Smooth muscle cell of the brain vasculature (primary cell): ENCODE measurements around the gene WSB2.
"Not testable (repeated sequence)": the region's sequence is repeated elsewhere in the genome, so short reads cannot be mapped to it uniquely, and the experiment has no call there.

Source experiments
- DNase-seq: peaks from one replicate; pipeline ENCODE4 v3.0.0-alpha.2; 2012; ENCODE audit warnings: low read depth, low spot score

Gene WSB2

DNA sequence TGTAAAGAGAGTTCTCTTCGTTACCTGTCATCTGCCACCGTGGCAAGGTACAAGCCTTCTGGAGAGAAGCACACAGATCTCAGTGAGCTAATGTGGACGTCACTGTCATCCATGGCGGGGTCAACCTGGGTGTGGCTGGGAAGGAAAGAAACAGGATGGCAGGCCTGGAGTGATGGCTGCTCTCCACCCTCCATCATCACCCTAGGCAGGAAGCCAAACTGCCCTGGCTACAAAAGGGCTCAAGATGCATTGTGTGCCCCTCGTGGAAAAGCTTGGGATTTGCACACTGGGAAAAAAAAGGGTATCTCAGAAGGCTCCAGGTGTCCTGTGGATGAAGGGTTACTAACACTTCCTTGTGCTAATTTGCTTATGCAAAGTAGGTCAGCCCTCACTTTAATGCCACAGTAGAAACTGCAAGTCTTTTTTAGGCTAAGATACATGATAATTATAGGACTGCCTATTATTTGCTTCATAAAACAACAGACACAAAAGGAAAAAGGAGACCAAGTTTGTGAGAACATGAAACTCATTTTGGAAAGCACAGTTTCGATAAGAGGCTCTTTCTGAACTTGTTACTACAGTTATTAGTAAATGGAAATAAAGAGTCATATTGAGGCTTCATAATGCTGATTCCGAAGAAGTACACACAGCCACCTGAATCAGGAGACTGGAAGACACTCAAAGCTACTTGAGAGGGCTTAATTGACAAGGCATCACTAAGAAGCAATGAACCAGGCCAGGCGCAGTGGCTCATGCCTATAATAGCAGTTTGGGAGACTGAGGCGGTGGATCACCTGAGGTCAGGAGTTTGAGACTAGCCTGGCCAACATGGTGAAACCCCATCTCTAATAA, 25.6 kb downstream of the WSB2 start:
- DNase-seq, result no peak

DNA sequence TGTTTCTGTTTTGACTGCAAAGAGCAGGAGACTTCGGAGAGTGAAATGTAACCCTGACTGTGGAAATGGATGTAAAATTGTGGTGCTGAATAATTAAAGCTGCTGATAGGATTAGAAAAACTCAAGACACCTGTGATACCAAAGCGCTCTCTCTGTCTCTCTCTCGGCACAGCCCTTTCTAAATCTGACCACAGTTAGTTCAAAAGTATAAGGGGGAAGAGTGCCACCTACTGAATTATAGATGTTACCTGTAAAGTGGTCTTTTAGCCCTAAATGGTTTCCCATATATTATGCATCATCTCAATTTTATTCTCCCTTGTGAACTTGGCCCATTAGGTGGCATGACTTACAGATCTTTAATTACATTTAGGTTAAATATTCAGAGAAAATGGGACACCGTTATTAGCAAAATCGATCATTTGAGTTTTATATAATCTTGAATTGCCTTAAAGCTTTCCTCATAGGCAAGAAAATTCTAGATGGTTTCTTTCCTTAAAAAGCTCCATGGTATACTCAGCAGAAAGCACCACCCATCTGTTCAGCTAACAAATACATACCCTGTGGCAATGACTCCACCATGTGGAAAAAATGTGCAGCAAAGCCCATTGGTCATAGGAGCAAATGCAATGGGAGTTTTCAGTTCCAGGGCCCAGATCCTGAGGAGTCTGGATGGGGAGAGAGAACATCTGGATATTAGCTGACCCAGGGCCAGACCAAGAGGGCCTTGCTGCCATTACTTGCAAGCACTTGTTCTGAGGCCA, 26.4 kb downstream of the WSB2 start:
- DNase-seq, result no peak

DNA sequence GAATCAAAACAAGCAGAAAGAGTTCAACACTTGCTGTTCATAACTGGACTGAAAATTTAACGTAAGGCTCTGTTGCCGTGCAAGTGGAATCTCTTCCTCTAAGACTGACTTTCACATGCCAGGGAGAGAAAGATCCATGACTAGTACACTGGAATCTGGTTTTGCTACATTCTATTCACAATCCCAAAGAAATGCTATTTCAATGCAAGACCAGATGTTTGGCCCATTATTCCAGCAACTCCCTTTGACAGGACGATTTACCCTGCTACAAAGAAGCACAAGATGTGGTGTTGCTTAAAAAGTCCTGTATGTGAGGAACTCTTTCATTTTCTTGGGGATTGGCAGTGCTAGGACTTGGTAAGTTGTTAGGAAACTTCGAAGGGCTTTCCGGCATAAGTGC, 27.1 kb downstream of the WSB2 start:
- DNase-seq, result no peak

DNA sequence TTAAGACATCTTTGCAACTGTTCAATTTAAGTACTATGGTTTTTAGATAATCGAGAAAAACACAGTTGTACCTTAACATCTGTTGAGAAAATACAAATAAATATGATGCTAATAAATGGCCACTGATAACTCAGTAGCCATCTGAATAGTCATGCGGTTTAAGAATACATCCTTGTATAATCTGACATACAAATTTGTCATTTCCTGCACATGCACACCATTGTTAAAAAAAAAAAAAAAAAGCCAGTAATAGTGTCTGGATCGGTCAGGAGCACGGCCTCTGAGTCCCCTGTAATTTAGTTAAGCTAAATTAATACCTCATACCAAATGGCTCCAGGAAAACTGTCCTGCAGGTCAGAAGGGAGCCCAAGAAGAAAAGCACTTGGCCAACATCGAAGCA, 27.7 kb downstream of the WSB2 start:
- no peak for DNase-seq

DNA sequence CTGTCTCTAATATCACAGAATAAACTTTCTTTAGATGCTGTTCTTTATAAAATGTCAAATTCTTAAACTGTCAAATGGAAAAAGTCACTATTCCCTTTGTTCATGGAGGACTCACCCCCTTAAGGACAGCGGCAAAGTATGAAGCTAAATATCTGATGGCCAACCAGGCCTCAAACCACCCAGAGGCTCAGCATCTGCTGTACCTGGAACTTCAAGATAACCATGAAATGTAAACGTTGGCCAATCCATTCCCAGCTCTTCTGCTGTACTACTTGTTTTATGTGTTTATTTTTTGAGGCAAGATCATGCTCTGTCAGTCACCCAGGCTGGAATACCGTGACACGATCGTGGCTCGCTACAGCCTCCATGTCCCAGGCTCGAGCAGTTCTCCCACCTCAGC, 28.8 kb downstream of the WSB2 start:
- DNase-seq, result no peak

DNA sequence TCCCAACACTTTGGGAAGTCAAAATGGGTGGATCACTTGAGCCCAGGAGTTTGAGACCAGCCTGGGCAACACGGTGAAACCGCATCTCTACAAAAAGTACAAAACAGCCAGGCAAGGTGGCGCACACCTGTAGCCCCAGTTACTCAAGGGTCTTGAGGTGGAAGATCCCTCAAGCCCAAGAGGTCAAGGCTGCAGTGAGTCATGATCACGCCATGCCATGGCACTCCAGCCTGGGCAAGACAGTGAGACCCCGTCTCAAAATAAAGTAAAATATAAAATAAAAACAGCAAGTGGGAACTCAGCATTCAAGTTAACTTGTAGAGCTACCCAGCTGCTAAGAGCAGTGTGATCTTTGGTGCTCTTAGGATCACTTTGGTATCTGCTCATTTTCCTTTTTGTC, 31.8 kb downstream of the WSB2 start:
- no peak for DNase-seq

DNA sequence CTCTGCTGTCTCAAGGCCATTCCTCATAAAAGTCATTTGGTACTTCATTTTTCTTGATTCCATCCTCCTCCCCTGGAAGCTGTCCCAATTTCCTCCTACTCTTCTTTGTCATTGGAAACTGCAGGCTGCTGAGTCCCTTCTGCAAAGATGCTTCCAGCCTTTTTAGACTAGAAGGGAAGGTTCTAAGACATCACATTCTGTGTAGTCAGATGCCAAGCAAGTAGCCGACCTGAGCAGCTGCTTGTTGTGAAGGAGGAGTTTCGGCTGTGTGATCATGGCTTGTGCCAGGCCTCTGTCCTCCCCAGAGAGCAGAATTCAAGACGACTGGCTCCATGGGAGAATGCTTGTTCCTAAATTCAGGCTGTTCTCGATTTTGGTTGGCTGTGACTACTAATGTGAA, 35.8 kb downstream of the WSB2 start:
- DNase-seq, result no peak

DNA sequence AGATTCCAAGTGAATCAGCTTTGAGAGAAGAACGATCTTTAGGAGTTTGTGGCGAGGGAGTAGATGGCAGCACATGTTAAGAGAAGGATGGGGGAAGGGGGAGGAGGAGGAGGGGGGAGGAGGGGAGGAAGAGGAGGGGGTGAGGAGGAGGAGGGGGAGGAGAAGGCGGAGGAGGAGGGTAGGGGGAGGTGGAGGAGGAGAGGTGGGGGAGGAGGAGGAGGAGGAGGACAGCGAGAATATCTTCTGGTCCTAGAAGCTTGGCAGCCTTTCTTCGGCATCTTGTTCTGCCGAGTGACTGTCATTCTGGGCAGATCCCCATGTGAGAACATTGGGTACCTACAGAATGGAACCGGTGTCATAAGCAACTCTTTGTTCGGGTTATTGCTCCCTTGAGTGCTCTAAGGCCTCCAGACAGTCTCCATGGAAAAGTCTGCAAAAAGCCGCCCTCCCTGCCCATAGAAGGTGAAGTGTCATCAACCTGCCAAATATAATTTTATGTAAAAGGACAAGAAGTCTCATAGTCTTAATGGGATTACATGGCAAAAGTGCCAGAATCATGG, 37.6 kb downstream of the WSB2 start:
- DNase-seq, result no peak

DNA sequence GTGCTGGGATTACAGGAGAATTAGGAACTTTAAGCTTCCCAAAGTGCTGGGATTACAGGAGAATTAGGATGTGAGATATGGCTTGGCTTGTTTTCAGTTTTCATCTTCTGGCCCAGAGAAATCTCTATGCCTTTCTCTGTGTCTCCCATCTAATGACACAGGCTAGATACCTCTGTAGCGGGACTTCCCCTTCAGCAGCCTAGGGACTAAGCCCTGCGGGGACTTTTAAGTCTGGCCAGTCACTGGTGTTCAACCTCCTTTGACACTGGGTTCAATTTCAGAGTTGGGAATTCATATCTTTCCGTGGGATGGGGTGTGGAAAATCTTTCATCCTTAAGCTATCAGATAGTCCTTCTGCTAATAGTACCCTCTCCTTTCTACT, 38.3 kb downstream of the WSB2 start:
- no peak for DNase-seq

DNA sequence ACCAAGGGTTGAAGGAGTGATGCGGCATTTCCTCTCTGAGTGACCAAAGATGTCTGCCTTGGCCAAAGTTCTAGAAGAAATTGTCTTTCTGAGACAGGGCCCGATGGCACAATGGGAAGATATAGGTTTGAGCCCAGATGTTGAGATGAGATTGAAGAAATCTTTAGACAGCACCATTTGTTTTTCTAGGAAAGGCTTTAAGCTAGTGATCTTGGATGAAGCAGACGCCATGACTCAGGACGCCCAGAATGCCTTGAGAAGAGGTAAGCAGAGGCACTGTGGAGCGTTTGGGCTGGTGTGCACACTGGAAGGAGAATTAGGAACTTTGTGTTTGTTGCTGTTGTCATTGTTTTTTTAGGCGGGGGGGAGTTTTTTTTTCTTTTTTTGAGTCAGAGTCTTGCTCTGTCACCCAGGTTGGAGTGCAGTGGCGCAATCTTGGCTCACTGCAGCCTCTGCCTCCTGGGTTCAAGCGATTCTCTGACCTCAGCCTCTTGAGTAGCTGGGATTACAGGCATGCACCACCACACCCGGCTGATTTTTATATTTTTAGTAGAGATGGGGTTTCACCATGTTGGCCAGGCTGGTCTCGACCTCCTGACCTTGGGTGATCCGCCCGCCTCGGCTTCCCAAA, 38.8 kb downstream of the WSB2 start:
- DNase-seq, result not testable (repeated sequence)

DNA sequence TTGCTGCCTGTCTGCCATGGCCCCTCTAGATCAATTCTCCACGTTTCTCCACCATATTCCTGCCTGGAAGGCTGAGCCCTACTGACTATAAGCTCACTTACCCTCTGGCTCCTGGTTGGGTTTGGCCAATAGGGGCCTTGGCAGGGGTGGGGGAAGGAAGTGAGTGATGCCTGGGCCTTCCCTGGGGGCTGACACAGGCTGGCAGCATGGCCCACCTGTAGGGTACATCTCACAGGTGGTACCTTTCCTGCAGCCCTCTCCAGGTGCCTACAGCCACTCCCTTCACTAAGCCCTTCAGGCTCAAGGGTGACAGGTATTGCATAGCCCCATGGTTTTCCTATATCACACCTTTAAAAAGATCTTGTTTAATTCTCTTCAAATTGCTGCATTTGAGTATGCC, 40.9 kb downstream of the WSB2 start:
- no peak for DNase-seq

DNA sequence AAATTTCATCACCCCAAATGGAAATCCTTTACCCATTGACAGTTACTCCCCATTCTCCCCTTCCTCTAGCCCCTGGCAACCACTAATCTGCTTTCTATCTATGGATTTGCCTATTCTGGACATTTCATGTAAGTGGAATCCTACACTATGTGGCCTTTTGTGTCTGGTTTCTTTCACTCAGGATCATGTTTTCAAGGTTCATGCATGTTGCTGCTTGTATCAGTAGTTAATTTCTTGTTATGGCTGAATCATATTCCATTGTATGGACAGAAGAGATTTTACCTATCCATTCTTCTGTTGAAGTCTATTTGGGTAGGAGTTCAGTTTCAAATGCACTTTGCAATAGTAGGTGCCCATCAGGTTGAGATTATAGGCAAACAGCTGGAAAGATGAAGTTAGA, 43.1 kb downstream of the WSB2 start:
- DNase-seq, result no peak

DNA sequence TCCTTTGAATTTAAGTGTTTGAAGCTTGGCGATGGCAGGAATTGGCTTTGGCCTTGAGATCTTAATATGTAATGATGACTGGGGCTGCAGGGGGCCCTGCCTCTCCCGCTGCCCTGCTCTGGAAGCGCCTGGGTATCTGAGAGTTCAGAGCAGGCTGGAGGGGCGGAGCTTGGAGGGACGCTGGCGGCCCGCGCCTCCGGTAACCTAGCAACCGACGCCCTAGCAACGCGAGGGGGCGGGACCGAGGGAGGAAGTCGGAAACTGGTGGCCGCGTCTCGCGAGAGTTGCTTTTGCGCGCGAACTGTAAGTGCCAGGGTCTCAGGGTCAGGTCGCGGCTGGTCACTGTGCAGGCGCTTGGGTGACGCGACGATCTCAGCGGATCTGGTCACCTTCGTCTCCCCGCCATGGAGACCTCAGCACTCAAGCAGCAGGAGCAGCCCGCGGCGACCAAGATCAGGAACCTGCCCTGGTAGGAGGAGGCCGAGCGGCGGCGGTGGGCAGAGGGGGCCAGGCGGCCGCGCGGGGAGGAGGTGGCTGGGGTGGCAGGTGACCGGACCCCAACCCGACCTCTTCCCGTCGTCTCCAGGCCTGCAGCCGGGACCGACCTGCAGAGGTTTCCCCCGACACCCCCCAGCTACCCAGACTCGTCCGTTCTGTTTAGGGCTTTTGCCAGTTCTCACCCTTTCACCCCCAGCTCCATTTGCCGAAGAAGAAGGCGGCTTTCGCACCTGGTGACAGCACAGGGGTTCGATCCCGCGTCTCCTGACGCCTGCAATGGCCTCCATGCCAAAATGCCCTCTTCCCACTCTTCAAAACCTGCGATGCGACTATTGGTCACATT, 44.3 kb downstream of the WSB2 start, which contains the start of gene RFC5:
Gene RFC5 (plus strand): TSS at position 280 of the 841 bp plus-strand sequence. CDS start 125 bp downstream, at position 405.
- peak; percentile 95 for DNase-seq

DNA sequence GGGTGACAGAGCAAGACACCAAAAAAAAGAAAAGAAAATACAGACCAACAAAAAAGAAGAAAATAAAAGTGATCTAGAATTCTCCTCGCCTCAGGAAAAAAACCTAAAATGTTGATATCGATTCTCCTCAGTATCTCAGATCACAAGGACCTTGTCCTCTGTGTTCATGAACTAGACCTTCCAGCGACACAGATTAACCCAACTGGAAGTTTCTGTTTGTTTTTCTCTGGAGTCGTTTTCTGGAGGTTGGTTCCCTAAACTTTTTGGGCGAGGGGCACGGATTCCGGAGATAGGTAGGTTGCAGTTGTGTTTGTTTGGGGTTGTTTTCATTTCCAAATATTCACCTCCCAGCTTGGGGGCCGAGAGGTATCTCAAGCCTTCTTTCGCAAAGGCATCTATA, 45.0 kb downstream of the WSB2 start:
- DNase-seq, result no peak

DNA sequence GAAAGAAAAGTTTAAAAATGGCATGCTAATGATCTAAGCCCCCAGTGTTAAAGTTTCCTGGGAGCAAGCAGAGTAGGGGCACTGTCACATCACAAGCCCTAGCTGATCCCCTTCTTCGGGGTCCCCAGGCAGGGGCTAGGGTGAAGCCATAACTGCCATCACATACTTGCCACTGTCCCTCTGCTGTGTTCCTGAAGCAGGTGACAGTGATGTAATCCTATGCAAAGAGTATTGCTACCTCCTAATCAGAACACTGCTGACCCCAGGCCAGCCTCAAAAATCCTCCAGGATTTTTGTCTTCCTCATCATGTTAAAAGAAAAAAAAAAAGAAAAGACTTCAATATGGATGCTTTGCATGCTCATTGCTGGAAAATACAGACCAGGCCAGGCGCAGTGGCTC, 45.7 kb downstream of the WSB2 start:
- no peak for DNase-seq

DNA sequence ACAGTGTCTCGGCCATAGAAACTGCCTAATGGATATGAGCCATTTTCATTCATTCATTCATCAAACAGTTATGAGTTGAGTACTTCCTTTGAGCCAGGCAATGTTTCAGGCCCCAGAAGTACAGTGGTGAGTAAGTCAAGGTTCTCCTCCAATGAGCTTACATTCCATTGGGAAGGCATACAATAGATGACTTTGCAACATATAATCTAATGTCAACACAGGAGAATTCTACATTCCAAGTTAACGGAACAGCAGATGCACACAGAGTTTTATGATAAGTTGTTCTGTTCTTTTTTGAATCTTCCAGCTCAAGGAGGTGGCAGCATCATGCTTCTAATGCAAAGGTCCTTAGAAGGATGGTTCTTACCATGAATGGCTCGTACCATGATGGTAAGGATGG, 47.7 kb downstream of the WSB2 start:
- DNase-seq, result no peak

DNA sequence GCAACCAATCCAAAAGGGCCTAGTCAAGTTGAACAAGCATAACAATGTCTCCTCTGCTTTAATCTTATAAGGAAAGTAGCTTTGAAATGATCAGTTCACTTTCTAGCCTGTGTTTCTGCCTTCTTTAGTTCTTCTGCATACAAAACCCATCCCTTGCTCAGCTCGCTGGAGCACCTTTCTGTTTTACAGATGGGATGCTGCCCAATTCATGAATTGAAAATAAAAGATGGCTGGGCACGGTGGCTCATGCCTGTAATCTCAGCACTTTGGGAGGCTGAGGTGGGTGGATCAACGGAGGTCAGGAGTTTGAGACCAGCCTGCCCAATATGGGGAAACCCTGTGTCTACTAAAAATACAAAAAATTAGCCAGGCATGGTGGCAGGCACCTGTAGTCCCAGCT, 49.0 kb downstream of the WSB2 start:
- no peak for DNase-seq

DNA sequence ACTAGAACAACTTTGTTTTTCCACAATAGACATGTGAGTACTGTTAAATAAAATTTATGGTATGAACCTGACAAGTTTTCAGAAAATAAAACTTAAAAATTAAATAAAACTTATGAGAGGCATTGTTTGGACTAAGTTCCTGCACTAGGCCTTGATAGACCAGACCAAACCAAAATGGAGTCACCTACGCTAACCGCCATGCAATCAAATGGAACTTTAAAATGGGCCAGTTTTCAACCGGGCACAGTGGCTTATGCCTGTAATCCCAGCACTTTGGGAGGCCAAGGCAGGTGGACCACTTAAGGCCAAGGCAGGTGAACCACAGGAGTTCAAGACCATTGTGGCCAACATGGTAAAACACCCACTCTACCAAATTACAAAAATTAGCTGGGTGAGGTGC, 49.6 kb downstream of the WSB2 start:
- no peak for DNase-seq

DNA sequence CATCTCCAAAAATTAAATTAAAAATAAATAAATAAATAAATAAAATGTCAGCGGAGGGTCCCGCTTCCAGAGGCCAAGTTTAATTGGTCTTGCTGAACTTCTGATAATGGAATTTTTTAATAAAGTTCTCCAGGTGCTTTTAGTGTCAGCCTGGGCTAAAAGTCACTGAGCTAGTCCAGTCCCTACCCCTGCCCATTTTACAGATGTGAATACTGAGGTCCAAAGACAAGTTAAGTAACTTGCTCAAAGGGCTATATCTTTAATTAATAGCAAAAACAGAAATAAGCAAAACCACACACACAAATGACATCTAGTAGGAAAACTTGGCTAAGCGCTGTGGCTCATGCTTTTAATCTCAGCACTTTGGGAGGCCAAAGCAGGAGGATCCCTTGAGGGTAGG, 50.1 kb downstream of the WSB2 start:
- DNase-seq, result no peak

DNA sequence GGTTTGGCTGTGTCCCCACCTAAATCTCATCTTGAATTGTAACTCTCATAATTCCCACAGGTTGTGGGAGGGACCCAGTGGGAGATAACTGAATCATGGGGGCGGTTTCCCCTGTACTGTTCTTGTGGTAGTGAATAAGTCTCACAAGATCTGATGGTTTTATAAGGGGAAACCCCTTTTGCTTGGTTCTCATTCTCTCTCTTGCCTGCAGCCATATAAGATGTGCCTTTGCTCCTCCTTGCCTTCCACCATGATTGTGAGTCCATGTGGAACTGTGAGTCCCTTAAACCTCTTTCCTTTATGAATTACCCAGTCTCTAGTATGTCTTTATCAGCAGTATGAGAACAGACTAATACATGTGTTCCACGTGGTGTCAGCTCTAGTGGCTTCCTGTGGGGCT, 61.2 kb downstream of the WSB2 start:
- not testable (repeated sequence) for DNase-seq

DNA sequence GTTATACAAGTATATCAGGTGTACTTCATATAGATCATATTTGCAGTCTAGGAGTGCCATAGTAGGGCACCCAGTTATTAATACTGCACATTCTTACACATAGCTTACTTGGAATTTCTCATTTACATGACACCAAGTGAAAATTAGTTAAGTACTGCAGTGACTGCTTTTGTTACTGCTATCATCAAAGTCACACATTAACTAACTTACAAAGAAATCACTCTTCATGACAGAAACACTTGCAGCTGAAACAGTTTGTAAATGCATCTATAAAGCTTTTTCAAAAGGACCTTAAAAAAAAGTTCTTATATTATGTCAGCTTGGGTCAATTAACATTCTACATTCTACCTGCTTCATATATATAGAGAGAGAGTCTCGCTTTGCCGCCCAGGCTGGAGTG, 62.3 kb downstream of the WSB2 start:
- no peak for DNase-seq
